Prostate gland (tissue), 2 donors: Measurements from ENCODE around the gene TGM6. TPM values are rescaled to one million over a fixed set of nuclear protein-coding genes. Genes with fewer than 3 reads are reported as not detected.

ENCODE experiments used
- DNase-seq: peaks from one replicate; pipeline ENCODE4 v3.0.0-alpha.2; 2019; ENCODE audit warnings: low spot score
- H3K27ac ChIP-seq, 2 donors: fragments of 200-600 bp; sonication (generic); 2 replicates each; pipeline ENCODE4 v1.5.1; 2017 to 2019
- H3K27me3 ChIP-seq: fragments of 200-600 bp; sonication (generic); replicated peaks from 2 replicates; pipeline ENCODE4 v1.5.1; 2019; ENCODE audit not compliant: insufficient read depth
- H3K36me3 ChIP-seq, 2 donors: fragments of 200-600 bp; sonication (generic); 1 replicate in 1 of 2; 2 replicates in 1 of 2; pipeline versions ENCODE4 v1.5.1 to v1.8.1; 2017 to 2019
- H3K4me1 ChIP-seq: fragments of 200-600 bp; sonication (generic); replicated peaks from 2 replicates; pipeline ENCODE4 v1.5.1; 2019
- H3K4me3 ChIP-seq, 2 donors: fragments of 200-600 bp; sonication (generic); 2 replicates each; pipeline ENCODE4 v1.5.1; 2017 to 2019
- H3K9me3 ChIP-seq: fragments of 200-600 bp; sonication (generic); 2 replicates; pipeline ENCODE4 v1.5.1; 2017
- CTCF ChIP-seq, 4 experiments: fragments of 200-600 bp in 2 of 4; fragments of 450-650 bp in 2 of 4; sonication (generic) in 2 of 4; IDR thresholded peaks; 1 replicate in 3 of 4; 2 replicates in 1 of 4; pipeline ENCODE4 v1.5.1; 2016 to 2019; ENCODE audit warnings: antibody characterized with exemption in 4 of 4, mild to moderate bottlenecking in 2 of 4, moderate library complexity in 2 of 4
- POLR2A ChIP-seq: fragments of 450-650 bp; IDR thresholded peaks from one replicate; pipeline ENCODE4 v1.6.1; 2016; ENCODE audit warnings: antibody characterized with exemption, mild to moderate bottlenecking
- POLR2AphosphoS5 ChIP-seq: sonication (generic); formaldehyde crosslinking; IDR thresholded peaks from one replicate; pipeline ENCODE4 v1.6.1; 2017; ENCODE audit warnings: antibody characterized with exemption
- WGBS: methylation state at CpG from one replicate; pipeline ENCODE4 v1.1.5; 2018; 5-methylcytosine and 5-hydroxymethylcytosine counted together
- intact Hi-C: fragments of 100-400 bp; cut with DNase I; formaldehyde crosslinking; loops from one replicate; pipeline ENCODE4 v1.14.2; 2022
- total RNA-seq, 2 donors: library from RNA; depleted of rRNA; stranded (reverse); fragments of >200 nt; gene quantifications; one replicate each; pipeline ENCODE4 v1.1.0, GENCODE V29; 2016

The TGM6 gene
- total RNA-seq, 2 donors from 2014 or later, result not detected

GRCh38 chr20:2365091-2365490 lies 15.6 kb upstream of the TGM6 start:
- H3K27ac ChIP-seq, result no peak overlapping the region
- no peaks in the 10 kb centered on the region for H3K9me3 ChIP-seq
- WGBS, result 98% methylated on average over 2 of the region's 2 CpGs
- intact Hi-C loops, result no loop called here
- TF ChIP-seq POLR2A (no peak), CTCF (IDR thresholded peaks at IDR 0.05) (no peak), POLR2AphosphoS5 (no peak)
- H3K27me3 ChIP-seq, result no peaks in the 10 kb centered on the region
- H3K4me3 ChIP-seq, result no peak overlapping the region
- no peaks in the 10 kb centered on the region for H3K36me3 ChIP-seq
- no peak for DNase-seq
- H3K4me1 ChIP-seq, result no peaks in the 10 kb centered on the region

- DNase-seq, result no peak
- no peak overlapping the region for H3K4me3 ChIP-seq
Measured at GRCh38 chr20:2365666-2366065, 15.0 kb upstream of the TGM6 start.

GRCh38 chr20:2368621-2369020 lies 12.1 kb upstream of the TGM6 start:
- Histone ChIP-seq H3K36me3 (no peaks in the 10 kb centered on the region), H3K4me1 (no peaks in the 10 kb centered on the region), H3K27me3 (no peaks in the 10 kb centered on the region), H3K27ac (no peak overlapping the region), H3K4me3 (no peak overlapping the region), H3K9me3 (no peaks in the 10 kb centered on the region)
- WGBS, result 77% methylated on average over 1 of the region's 1 CpG
- no peak for DNase-seq
- intact Hi-C loops, result no loop called here
- TF ChIP-seq POLR2AphosphoS5, result no peak
- no peak for TF ChIP-seq CTCF (IDR thresholded peaks at IDR 0.05)
- no peak for TF ChIP-seq POLR2A

More at GRCh38 chr20:2365666-2366065, 15.0 kb upstream of the TGM6 start:
- H3K4me1 ChIP-seq, result no peaks in the 10 kb centered on the region
- TF ChIP-seq POLR2A, result no peak
- TF ChIP-seq CTCF (IDR thresholded peaks at IDR 0.05), result no peak
- no peak for TF ChIP-seq POLR2AphosphoS5
- H3K27me3 ChIP-seq, result no peaks in the 10 kb centered on the region
- H3K27ac ChIP-seq, result no peak overlapping the region
- WGBS, result 82% methylated on average over 3 of the region's 3 CpGs
- no peaks in the 10 kb centered on the region for H3K9me3 ChIP-seq
- intact Hi-C loops, result no loop called here
- no peaks in the 10 kb centered on the region for H3K36me3 ChIP-seq

- intact Hi-C loops, result no loop called here
- no peak overlapping the region for H3K4me3 ChIP-seq
Measured at GRCh38 chr20:2373098-2373497, 7.6 kb upstream of the TGM6 start.

More at GRCh38 chr20:2373098-2373497, 7.6 kb upstream of the TGM6 start:
- no peak for TF ChIP-seq CTCF (IDR thresholded peaks at IDR 0.05)
- TF ChIP-seq POLR2AphosphoS5, result no peak
- TF ChIP-seq POLR2A, result no peak
- H3K4me1 ChIP-seq, result no peaks in the 10 kb centered on the region
- no peaks in the 10 kb centered on the region for H3K27me3 ChIP-seq
- no peak overlapping the region for H3K27ac ChIP-seq
- no peak for DNase-seq
- no peaks in the 10 kb centered on the region for H3K9me3 ChIP-seq
- H3K36me3 ChIP-seq, result no peaks in the 10 kb centered on the region
